Choroid plexus epithelial cell (primary cell): ENCODE measurements around the gene RARB.

ENCODE experiments used
- DNase-seq: peaks from one replicate; pipeline ENCODE4 v3.0.0-alpha.2; 2010; ENCODE audit warnings: low read depth
- H3K4me3 ChIP-seq: 2 replicates; pipeline ENCODE4 v1.5.1; 2011; ENCODE audit warnings: low read depth, mild to moderate bottlenecking, control low read depth, low read length, moderate library complexity
- TF ChIP-seq, protein P1 (sequence below): conservative IDR thresholded peaks from 2 replicates; pipeline ENCODE4 v1.5.1; 2011; ENCODE audit warnings: low read depth, mild to moderate bottlenecking, control low read depth, inconsistent platforms, low read length, moderate library complexity

RARB gene

DNA sequence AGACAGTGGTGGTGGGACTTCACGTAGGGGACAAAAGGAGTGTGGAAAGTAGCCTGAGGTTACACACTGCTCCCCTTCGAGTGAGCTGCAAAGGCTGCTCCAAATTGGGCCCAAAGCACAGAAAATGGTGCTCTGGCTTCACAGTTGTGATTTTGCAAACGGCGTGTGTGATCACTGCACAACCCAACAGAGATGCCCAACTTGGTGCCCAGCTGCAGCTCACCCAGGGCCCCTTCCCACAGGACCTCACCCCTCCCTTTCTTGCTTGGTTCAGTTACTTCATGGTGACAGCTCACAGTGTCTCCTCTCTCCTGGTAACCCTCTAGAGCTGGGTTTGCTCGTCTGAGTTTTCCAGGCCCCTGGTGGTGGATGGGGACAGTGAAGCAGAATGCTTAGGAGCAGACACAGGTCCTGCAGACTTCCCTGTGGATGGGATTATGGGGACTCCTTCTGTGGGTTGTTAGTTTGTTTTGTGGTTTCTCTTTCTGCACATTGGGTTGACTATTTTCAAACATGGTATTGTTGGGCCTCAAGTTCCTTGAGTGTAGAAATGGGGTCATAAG lies 138.4 kb downstream of the RARB start:
- H3K4me3 ChIP-seq, result no peak overlapping the region
- TF ChIP-seq, protein P1, sequence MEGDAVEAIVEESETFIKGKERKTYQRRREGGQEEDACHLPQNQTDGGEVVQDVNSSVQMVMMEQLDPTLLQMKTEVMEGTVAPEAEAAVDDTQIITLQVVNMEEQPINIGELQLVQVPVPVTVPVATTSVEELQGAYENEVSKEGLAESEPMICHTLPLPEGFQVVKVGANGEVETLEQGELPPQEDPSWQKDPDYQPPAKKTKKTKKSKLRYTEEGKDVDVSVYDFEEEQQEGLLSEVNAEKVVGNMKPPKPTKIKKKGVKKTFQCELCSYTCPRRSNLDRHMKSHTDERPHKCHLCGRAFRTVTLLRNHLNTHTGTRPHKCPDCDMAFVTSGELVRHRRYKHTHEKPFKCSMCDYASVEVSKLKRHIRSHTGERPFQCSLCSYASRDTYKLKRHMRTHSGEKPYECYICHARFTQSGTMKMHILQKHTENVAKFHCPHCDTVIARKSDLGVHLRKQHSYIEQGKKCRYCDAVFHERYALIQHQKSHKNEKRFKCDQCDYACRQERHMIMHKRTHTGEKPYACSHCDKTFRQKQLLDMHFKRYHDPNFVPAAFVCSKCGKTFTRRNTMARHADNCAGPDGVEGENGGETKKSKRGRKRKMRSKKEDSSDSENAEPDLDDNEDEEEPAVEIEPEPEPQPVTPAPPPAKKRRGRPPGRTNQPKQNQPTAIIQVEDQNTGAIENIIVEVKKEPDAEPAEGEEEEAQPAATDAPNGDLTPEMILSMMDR, result peak; percentile 40
- no peak for DNase-seq

DNA sequence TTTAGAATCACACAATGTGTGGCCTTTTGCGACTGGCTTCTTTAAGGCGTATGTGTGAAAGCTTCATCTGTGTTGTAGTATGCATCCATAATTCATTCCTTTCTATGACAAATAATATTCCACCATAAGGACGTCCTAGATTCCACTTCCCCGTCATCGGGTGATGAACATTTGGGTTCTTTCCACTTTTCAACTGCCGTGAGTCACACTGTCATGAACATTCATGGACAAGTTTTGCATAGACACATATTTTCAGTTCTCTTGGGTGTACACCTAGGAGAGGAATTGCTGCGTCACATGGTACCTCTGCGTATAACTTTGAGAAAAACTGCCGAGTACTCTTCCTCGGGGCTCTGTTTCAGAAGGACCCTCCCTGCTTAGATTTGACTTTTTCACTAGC lies 139.3 kb downstream of the RARB start:
- TF ChIP-seq, protein P1, result no peak
- H3K4me3 ChIP-seq, result no peak overlapping the region
- DNase-seq, result no peak

DNA sequence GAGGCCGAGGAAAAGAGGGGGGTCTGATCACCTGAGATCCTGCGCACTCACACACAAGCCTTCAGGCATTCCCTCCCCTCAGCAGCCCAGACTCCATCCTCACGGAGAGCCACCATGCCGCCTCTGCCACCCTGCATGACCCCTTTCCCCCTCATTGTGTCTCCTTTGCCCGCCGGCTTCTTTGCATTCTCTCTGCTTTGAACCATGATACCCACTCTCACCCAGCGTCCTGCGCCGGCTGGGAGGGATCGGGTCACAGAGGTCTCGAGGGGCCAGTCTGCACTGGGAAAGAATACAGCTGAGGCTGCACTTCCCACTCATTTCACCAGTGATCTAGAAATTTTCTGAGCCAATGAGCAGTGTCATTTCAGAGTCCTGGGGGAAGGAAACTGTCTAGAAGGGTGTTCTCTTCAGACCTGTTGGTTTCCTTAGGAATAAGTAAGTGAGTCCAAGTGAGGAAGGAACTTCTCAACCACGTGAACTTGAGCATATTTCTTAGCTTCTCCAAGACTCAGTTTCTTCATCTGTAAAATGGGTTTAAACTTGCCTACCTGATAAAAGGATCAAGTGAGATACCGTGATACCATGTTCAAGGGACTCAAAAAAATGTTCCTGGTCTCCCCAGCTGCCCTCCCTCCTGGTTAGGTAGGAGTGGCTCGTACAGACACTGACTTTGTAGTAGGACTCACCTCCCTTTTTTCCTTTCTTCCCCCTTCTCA lies 139.9 kb downstream of the RARB start:
- TF ChIP-seq, protein P1, result no peak
- no peak for DNase-seq
- H3K4me3 ChIP-seq, result no peak overlapping the region

DNA sequence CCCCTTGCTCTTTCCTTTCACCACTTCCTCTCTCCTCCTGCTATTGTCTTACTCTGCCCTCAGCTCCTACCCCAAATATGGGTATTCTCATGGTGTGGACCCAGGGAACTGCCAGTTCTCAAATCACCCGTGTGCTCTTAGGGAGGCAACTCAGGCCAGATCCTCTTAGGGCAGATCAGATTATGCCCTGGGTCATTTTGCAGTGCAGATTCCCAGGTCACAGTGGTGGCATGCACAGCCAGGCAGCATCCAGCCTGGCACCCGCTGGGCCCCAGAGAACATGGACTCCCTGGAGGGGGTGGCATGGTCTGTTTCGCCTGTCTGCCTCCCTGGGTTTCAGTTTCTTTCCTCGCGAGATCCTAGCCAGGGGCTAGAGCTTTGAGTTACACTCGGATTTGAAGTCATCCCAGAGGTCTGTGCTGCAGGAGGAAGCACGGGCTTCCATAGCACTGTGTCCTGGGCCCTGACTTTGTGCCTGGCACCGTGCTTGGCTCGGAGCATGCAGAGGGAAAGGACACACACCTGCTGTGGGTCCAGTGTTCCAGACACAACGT lies 140.5 kb downstream of the RARB start:
- H3K4me3 ChIP-seq, result no peak overlapping the region
- no peak for DNase-seq
- TF ChIP-seq, protein P1, result no peak

DNA sequence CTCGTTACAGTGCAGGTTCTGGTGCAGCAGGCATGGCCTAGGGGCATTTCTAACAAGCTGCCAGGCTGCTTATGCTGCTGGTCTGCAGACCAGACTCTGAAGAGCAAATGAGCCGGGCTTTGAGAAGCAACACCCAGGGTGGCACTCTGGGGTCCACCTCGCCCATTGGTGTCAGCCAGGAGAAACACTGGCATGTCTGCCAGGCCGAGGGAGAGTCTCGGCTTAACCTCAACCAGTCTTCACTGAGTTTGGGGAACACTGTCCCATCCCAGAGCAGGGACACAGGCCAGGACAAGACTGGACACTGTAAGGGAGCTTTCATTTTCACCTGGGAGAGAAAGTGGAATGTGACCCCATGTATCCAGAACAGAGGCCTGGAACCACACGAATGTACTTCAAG lies 143.2 kb downstream of the RARB start:
- no peak overlapping the region for H3K4me3 ChIP-seq

DNA sequence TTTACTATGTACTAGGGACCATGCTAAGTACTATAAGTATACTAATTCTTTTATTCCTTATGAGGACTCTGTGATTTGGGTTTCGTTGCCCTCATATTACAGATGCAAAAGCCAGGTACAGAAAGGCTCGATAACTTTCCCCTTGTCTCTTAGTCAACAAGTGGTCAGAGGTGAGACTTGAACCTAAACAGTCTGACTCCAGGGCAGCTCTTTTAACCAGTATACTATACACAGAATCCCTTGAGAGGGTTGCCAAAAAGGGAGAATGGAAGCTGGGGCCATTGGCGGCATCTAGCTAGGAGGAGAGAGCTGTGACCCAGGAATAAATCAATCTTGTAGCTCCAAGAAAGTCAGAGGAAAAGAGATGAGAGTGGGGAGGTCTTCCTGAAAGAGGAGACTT lies 144.3 kb downstream of the RARB start:
- TF ChIP-seq, protein P1, result no peak
- H3K4me3 ChIP-seq, result no peak overlapping the region
- no peak for DNase-seq

More for the DNA sequence above, 143.2 kb downstream of the RARB start:
- TF ChIP-seq, protein P1, result no peak
- DNase-seq, result no peak
